ENCODE data around the gene VPS37C.

- TF ChIP-seq CTCF (IDR thresholded peaks at IDR 0.05; ENCODE audit: low read depth, low read length) (no peak), EZH2phosphoT487 (IDR thresholded peaks at IDR 0.05; ENCODE audit: low read depth) (no peak)
Observed at GRCh38 chr11:61138935-61139334, 22.3 kb downstream of the VPS37C start.

All from OCI-LY3 (cell line).